H1 (cell line): Measurements from ENCODE around the gene FN3KRP. TPM values are rescaled to one million over a fixed set of nuclear protein-coding genes. Genes with fewer than 3 reads are reported as not detected.

Source experiments
- CTCF ChIA-PET: fragments of 300-600 bp; sonication (Branson Sonifier 250); formaldehyde crosslinking; loops from one replicate; lab custom pipeline; 2021; ENCODE audit not compliant: partially characterized antibody; lab: Charles Lee
- POLR2A ChIA-PET: fragments of 300-600 bp; sonication (Branson Sonifier 250); formaldehyde crosslinking; loops from one replicate; lab custom pipeline; 2021; ENCODE audit warnings: inconsistent platforms; ENCODE audit not compliant: partially characterized antibody; lab: Charles Lee
- DNase-seq, 2 experiments: peaks; one replicate each; pipeline versions ENCODE4 v3.0.0 to v3.0.0-alpha.2; 2010 to 2022; ENCODE audit warnings: low spot score in 2 of 2, low read depth in 1 of 2, mixed read lengths in 1 of 2
- FAIRE-seq: peaks from 2 replicates; lab custom pipeline; 2011; peaks lifted over from hg19 to GRCh38; lab: Jason Lieb, UNC
- H2AFZ ChIP-seq: 2 replicates; pipeline ENCODE4 v1.8.1; 2012; ENCODE audit warnings: low read length, inconsistent platforms
- H2AK5ac ChIP-seq: 2 replicates; pipeline ENCODE4 v1.6.1; 2013; ENCODE audit warnings: low read depth, low read length
- H2BK120ac ChIP-seq: replicated peaks from 2 replicates; pipeline ENCODE3; 2013; ENCODE audit warnings: low read depth, low read length, inconsistent platforms
- H2BK12ac ChIP-seq: 2 replicates; pipeline ENCODE4 v1.6.1; 2013; ENCODE audit warnings: low read depth, low read length
- H2BK15ac ChIP-seq: 2 replicates; pipeline ENCODE4 v1.6.1; 2013; ENCODE audit warnings: low read length
- H2BK20ac ChIP-seq: 2 replicates; pipeline ENCODE4 v1.6.1; 2013; ENCODE audit warnings: low read length
- H2BK5ac ChIP-seq: 2 replicates; pipeline ENCODE4 v1.6.1; 2013; ENCODE audit warnings: low read depth, low read length
- H3K14ac ChIP-seq: 2 replicates; pipeline ENCODE4 v1.6.1; 2013; ENCODE audit warnings: inconsistent platforms; ENCODE audit not compliant: insufficient read length
- H3K18ac ChIP-seq: 2 replicates; pipeline ENCODE4 v1.6.1; 2013; ENCODE audit warnings: low read length; ENCODE audit errors: extremely low read depth
- H3K23ac ChIP-seq: 2 replicates; pipeline ENCODE4 v1.6.1; 2013; ENCODE audit warnings: inconsistent platforms; ENCODE audit not compliant: insufficient read length
- H3K23me2 ChIP-seq: 2 replicates; pipeline ENCODE4 v1.6.1; 2013; ENCODE audit warnings: low read depth, low read length
- H3K27ac ChIP-seq: 2 replicates; pipeline ENCODE4 v1.6.1; 2011; ENCODE audit warnings: low read depth, low read length, inconsistent platforms
- H3K27me3 ChIP-seq, 4 experiments: replicated peaks in 1 of 4; 1 replicate in 1 of 4; 2 replicates in 3 of 4; pipeline versions ENCODE4 v1.6.1 to v1.8.1; 2011 to 2013; ENCODE audit warnings: low read length in 3 of 4, mild to moderate bottlenecking in 3 of 4, inconsistent platforms in 2 of 4, mixed read lengths in 2 of 4, moderate library complexity in 1 of 4; ENCODE audit not compliant: control insufficient read depth in 3 of 4, insufficient read depth in 3 of 4; ENCODE audit errors: extremely low read depth in 1 of 4
- H3K36me3 ChIP-seq, 4 experiments: 2 replicates each; pipeline versions ENCODE4 v1.6.1 to v1.8.1; 2011 to 2013; ENCODE audit warnings: mild to moderate bottlenecking in 4 of 4, low read length in 3 of 4, moderate library complexity in 2 of 4, control low read depth in 1 of 4, inconsistent platforms in 1 of 4; ENCODE audit not compliant: insufficient read depth in 4 of 4, control insufficient read depth in 2 of 4
- H3K4ac ChIP-seq: replicated peaks from 2 replicates; pipeline ENCODE3; 2013; ENCODE audit warnings: low read length, low read depth, mixed read lengths, inconsistent platforms; ENCODE audit not compliant: insufficient read length
- H3K4me1 ChIP-seq, 4 experiments: replicated peaks in 1 of 4; 1 replicate in 1 of 4; 2 replicates in 3 of 4; pipeline versions ENCODE4 v1.6.1 to v1.8.1; 2011 to 2013; ENCODE audit warnings: low read length in 3 of 4, inconsistent platforms in 2 of 4, mixed read lengths in 1 of 4; ENCODE audit not compliant: insufficient read depth in 4 of 4, control insufficient read depth in 3 of 4
- H3K4me2 ChIP-seq, 2 experiments: 2 replicates each; pipeline versions ENCODE4 v1.6.1 to v1.8.1; 2011 to 2013; ENCODE audit warnings: low read depth in 2 of 2, low read length in 2 of 2, control low read depth in 1 of 2, inconsistent platforms in 1 of 2, mild to moderate bottlenecking in 1 of 2; ENCODE audit not compliant: insufficient read depth in 1 of 2
- H3K4me3 ChIP-seq, 4 experiments: fragments of 200-600, 300-600 bp in 1 of 4; sonication (generic), shearing (Covaris generic), sonication (Bioruptor Twin) in 1 of 4; 2 replicates each; pipeline versions ENCODE4 v1.5.1 to v1.8.1; 2011 to 2016; ENCODE audit warnings: low read length in 4 of 4, low read depth in 3 of 4, control low read depth in 2 of 4, inconsistent platforms in 2 of 4, mild to moderate bottlenecking in 2 of 4, mixed read lengths in 1 of 4, moderate library complexity in 1 of 4; ENCODE audit not compliant: insufficient read depth in 2 of 4; ENCODE audit errors: extremely low read depth in 1 of 4
- H3K56ac ChIP-seq: replicated peaks from 2 replicates; pipeline ENCODE3; 2013; ENCODE audit warnings: low read depth, mild to moderate bottlenecking, mixed read lengths, low read length, inconsistent platforms; ENCODE audit not compliant: insufficient read length
- H3K79me1 ChIP-seq: 2 replicates; pipeline ENCODE4 v1.6.1; 2013; ENCODE audit warnings: low read depth, low read length, control low read depth
- H3K79me2 ChIP-seq, 2 experiments: 2 replicates each; pipeline versions ENCODE4 v1.6.1 to v1.8.1; 2012 to 2013; ENCODE audit warnings: low read length in 2 of 2, mild to moderate bottlenecking in 2 of 2, inconsistent platforms in 1 of 2; ENCODE audit not compliant: insufficient read depth in 2 of 2, control insufficient read depth in 1 of 2
- H3K9ac ChIP-seq, 4 experiments: replicated peaks in 1 of 4; 1 replicate in 1 of 4; 2 replicates in 3 of 4; pipeline versions ENCODE4 v1.6.1 to v1.8.1; 2011 to 2013; ENCODE audit warnings: low read depth in 3 of 4, low read length in 3 of 4, control low read depth in 2 of 4, mild to moderate bottlenecking in 2 of 4, moderate library complexity in 2 of 4, inconsistent platforms in 1 of 4; ENCODE audit errors: extremely low read depth in 1 of 4
- H3K9me3 ChIP-seq, 2 experiments: 2 replicates each; pipeline versions ENCODE4 v1.6.1 to v1.8.1; 2012 to 2013; ENCODE audit warnings: mild to moderate bottlenecking in 2 of 2, moderate library complexity in 2 of 2, control low read depth in 1 of 2, inconsistent platforms in 1 of 2, low read depth in 1 of 2, low read length in 1 of 2, mixed read lengths in 1 of 2; ENCODE audit not compliant: insufficient read depth in 2 of 2
- H4K20me1 ChIP-seq, 2 experiments: replicated peaks in 1 of 2; 2 replicates each; pipeline versions ENCODE3 to v1.8.1; 2011 to 2013; ENCODE audit warnings: inconsistent platforms in 2 of 2, low read length in 2 of 2, mild to moderate bottlenecking in 1 of 2; ENCODE audit not compliant: insufficient read depth in 2 of 2, control insufficient read depth in 1 of 2
- H4K5ac ChIP-seq: 2 replicates; pipeline ENCODE4 v1.6.1; 2013; ENCODE audit warnings: low read length, low read depth, mixed read lengths, inconsistent platforms; ENCODE audit not compliant: insufficient read length
- H4K8ac ChIP-seq: 2 replicates; pipeline ENCODE4 v1.8.0; 2013; ENCODE audit warnings: mild to moderate bottlenecking, moderate library complexity, low read length, inconsistent platforms; ENCODE audit not compliant: insufficient read depth; ENCODE audit errors: extremely low read depth
- H4K91ac ChIP-seq: replicated peaks from 2 replicates; pipeline ENCODE3; 2013; ENCODE audit warnings: low read length, mixed read lengths, inconsistent platforms; ENCODE audit not compliant: insufficient read length
- CTCF ChIP-seq, 3 experiments: IDR thresholded peaks; 1 replicate in 2 of 3; 2 replicates in 1 of 3; pipeline versions ENCODE4 v1.5.1 to v1.6.1; 2011; ENCODE audit warnings: low read length in 3 of 3, mild to moderate bottlenecking in 3 of 3, inconsistent platforms in 2 of 3, low read depth in 1 of 3, moderate library complexity in 1 of 3; ENCODE audit not compliant: insufficient read depth in 1 of 3; ENCODE audit errors: control extremely low read depth in 1 of 3
- GABPA ChIP-seq: IDR thresholded peaks from 2 replicates; pipeline ENCODE4 v1.6.1; 2011; ENCODE audit warnings: mild to moderate bottlenecking, low read length, moderate library complexity, borderline replicate concordance; ENCODE audit not compliant: insufficient read depth
- RAD21 ChIP-seq, 2 experiments: IDR thresholded peaks in 1 of 2; conservative IDR thresholded peaks in 1 of 2; 2 replicates each; pipeline ENCODE4 v1.6.1; 2011; ENCODE audit warnings: low read depth in 2 of 2, low read length in 2 of 2, improper control_type of control experiment in 1 of 2, inconsistent platforms in 1 of 2, mild to moderate bottlenecking in 1 of 2, moderate library complexity in 1 of 2
- SIN3A ChIP-seq, 2 experiments: IDR thresholded peaks in 1 of 2; conservative IDR thresholded peaks in 1 of 2; 2 replicates each; pipeline ENCODE4 v1.6.1; 2011 to 2012; ENCODE audit warnings: low read length in 2 of 2, improper control_type of control experiment in 1 of 2, low read depth in 1 of 2, mild to moderate bottlenecking in 1 of 2
- WGBS, 2 experiments: shearing (Covaris generic) in 1 of 2; methylation state at CpG; one replicate each; pipeline versions ENCODE4 v1.1.6 to v1.1.7; 2013 to 2015; ENCODE audit warnings: low lambda C conversion rate in 2 of 2, mixed read lengths in 2 of 2, inconsistent platforms in 1 of 2, low coverage in 1 of 2, missing lambda C conversion rate in 1 of 2; ENCODE audit not compliant: insufficient replicate concordance in 2 of 2, insufficient coverage in 1 of 2, insufficient read length in 1 of 2; ENCODE audit errors: extremely low coverage in 1 of 2, missing lambda C conversion rate in 1 of 2; 5-methylcytosine and 5-hydroxymethylcytosine counted together
- polyA plus RNA-seq, 7 experiments: library from polyadenylated mRNA; depleted of rRNA in 3 of 7; stranded (reverse) in 5 of 7; unstranded in 2 of 7; fragments of >200 nt in 5 of 7; fragments of 200-250 nt in 2 of 7; gene quantifications; 1 replicate in 5 of 7; 2 replicates in 1 of 7; 4 replicates in 1 of 7; pipeline versions ENCODE4 v1.2.1 to v1.2.3, GENCODE V29; 2011 to 2013; ENCODE audit warnings: missing spikeins in 2 of 7, mixed read lengths in 2 of 7
- total RNA-seq: library from RNA; stranded (reverse); fragmentation: NEBNext Ultra II Directional; extraction: Animal tissue kit (Norgen Biotek cat#: 25700); gene quantifications from 2 replicates; pipeline ENCODE4 v1.2.1, GENCODE V29; 2021

FN3KRP gene
- total and polyA plus RNA-seq, 2 of the 8 experiments (the other 6 are each of a cell fraction or from before 2014, with no cell fraction given), result 18.1 to 21.4 TPM

- Histone ChIP-seq H3K4me1 (no peaks in the 10 kb centered on the region), H2BK15ac (no peak overlapping the region), H4K5ac (no peak overlapping the region), H2AK5ac (no peak overlapping the region), H4K20me1 (no peaks in the 10 kb centered on the region), H3K4ac (no peak overlapping the region), H3K23ac (no peak overlapping the region), H3K79me2 (no peaks in the 10 kb centered on the region), H3K56ac (no peak overlapping the region), H2BK120ac (no peak overlapping the region), H3K14ac (no peak overlapping the region), H3K27ac (no peak overlapping the region), H4K8ac (peak overlapping the region; percentile 2; the same call in 1 of the 2 replicates), H3K36me3 (peaks cover 0 to 28% (median 15%) of the 10 kb centered on the region in 4 experiments; a peak in 7 of 8 replicates), H3K4me3 (no peak overlapping the region), H3K79me1 (peaks cover 2% of the 10 kb centered on the region), H3K9ac (no peak overlapping the region), H3K23me2 (no peaks in the 10 kb centered on the region), H2BK12ac (no peak overlapping the region), H2AFZ (no peak overlapping the region), H3K18ac (no peak overlapping the region), H3K27me3 (no peaks in the 10 kb centered on the region; a peak in 1 of 7 replicates), H4K91ac (no peak overlapping the region), H3K9me3 (peaks cover 17 to 24% of the 10 kb centered on the region in 2 experiments), H2BK5ac (peak overlapping the region; percentile 44; the same call in 1 of the 2 replicates)
- POLR2A ChIA-PET, result interaction anchor here (0.7 to 1.2 kb wide), 3 partner anchors 24 to 41 kb away, joined by 3 read pairs; no protein-coding TSS in a partner anchor
- DNase-seq (no peak), FAIRE-seq (no peak)
- CTCF ChIA-PET, result interaction anchor here (0.8 to 2.2 kb wide), 9 partner anchors 10 to 75 kb away, joined by 3 to 9 read pairs (median 5); no protein-coding TSS in a partner anchor
- 86% methylated on average over 16 of the region's 16 CpGs; no CpG with 5 or more reads in 1 of the 2 experiments for WGBS, 2 experiments
- peak; percentile 30 to 58 (median 47); a peak in 3 of 4 replicates for TF ChIP-seq CTCF (IDR thresholded peaks at IDR 0.05; ENCODE audit: control extremely low read depth in 1 of 3, insufficient read depth in 1 of 3, low read depth in 1 of 3, low read length in 3 of 3)
- TF ChIP-seq GABPA, result 0 out of 2 replicates have a peak, but pooled peaks have one; percentile 20
- peak in 1 of 2 experiments; percentile 36; a peak in 2 of 4 replicates for TF ChIP-seq RAD21 (IDR thresholded peaks at IDR 0.05 in 1 of 2, conservative IDR thresholded peaks at IDR 0.05 in 1 of 2; ENCODE audit: low read depth in 2 of 2, low read length in 2 of 2)
- TF ChIP-seq SIN3A (conservative IDR thresholded peaks at IDR 0.05 in 1 of 2, IDR thresholded peaks at IDR 0.05 in 1 of 2; ENCODE audit: low read depth in 1 of 2, low read length in 2 of 2), result no peak
- TF ChIP-seq, all 59 proteins: peak for 3
- Histone ChIP-seq H2BK20ac (no peak overlapping the region), H3K4me2 (no peak overlapping the region)
These were observed 27.1 kb downstream of the FN3KRP start for GRCh38 chr17:82743344-82744219.
